GM12864 (cell line): Measurements from ENCODE around the gene WDR81.
"Not testable (repeated sequence)": the region's sequence is repeated elsewhere in the genome, so short reads cannot be mapped to it uniquely, and the experiment has no call there.

ENCODE experiments used
- DNase-seq: peaks from one replicate; pipeline ENCODE4 v3.0.0-alpha.2; 2011; ENCODE audit warnings: low read depth
- H3K4me3 ChIP-seq: 2 replicates; pipeline ENCODE4 v1.5.1; 2011; ENCODE audit warnings: mild to moderate bottlenecking, low read depth, low read length, control low read depth
- TF ChIP-seq, protein P1 (sequence below): IDR thresholded peaks from 2 replicates; pipeline ENCODE4 v1.5.1; 2011; ENCODE audit warnings: low read depth, mild to moderate bottlenecking, moderate library complexity, low read length, control low read depth, inconsistent platforms; ENCODE audit errors: missing control alignments

WDR81 gene

DNA sequence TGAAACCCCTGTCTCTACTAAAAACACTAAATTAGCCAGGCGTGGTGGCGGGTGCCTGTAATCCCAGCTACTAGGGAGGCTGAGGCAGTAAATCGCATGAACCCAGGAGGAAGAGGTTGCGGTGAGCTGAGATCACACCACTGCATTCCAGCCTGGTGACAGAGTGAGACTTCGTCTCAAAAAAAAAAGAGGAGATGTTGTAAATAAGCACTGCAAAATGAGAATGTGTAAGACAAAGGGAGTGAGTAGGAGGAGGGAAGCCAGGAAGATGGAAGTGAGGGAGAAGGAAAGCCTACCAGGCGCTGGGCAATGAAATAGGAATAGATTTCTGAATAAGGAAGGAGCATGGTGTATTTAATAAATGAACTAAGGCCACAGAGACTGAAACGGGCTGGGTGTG lies 31.2 kb upstream of the WDR81 start:
- TF ChIP-seq, protein P1, sequence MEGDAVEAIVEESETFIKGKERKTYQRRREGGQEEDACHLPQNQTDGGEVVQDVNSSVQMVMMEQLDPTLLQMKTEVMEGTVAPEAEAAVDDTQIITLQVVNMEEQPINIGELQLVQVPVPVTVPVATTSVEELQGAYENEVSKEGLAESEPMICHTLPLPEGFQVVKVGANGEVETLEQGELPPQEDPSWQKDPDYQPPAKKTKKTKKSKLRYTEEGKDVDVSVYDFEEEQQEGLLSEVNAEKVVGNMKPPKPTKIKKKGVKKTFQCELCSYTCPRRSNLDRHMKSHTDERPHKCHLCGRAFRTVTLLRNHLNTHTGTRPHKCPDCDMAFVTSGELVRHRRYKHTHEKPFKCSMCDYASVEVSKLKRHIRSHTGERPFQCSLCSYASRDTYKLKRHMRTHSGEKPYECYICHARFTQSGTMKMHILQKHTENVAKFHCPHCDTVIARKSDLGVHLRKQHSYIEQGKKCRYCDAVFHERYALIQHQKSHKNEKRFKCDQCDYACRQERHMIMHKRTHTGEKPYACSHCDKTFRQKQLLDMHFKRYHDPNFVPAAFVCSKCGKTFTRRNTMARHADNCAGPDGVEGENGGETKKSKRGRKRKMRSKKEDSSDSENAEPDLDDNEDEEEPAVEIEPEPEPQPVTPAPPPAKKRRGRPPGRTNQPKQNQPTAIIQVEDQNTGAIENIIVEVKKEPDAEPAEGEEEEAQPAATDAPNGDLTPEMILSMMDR = no peak
- no peak for DNase-seq
- no peak overlapping the region for H3K4me3 ChIP-seq

DNA sequence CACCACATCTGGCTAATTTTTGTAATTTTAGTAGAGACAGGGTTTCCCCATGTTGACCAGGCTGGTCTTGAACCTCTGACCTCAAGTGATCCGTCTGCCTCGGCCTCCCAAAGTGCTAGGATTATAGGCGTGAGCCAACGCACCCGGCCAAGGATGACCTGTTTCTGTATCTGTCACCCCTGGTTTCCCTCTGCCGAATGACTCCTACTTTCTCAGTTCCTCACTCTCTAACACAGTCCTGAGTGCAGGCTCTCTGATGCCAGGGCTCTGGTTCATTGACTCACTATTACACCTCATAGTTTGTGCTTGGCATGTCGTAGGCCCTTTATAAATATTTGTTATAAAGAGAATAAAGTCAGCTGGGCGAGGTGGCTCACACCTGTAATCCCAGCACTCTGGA lies 29.1 kb upstream of the WDR81 start:
- TF ChIP-seq, protein P1 = no peak
- DNase-seq = no peak
- H3K4me3 ChIP-seq = no peak overlapping the region

DNA sequence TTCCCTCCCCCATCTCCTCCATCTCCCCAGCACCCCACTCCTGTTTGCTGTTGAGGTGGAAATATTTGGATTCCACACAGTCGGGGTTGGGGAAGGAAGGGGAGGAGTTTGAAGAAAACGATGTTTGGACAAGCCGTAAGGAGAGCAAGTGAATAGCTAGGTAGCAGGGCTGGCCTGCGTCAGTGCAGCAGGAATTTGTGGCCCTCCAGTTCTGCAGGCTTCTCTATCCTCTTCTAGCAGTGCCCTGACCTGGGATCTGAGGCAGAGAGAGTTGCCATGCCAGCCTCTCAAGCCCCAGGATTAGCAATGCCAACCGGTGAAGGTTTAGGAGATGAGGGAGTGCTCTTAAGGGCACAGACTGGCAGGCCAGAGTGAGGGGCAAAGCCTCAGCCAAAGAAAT lies 26.8 kb upstream of the WDR81 start:
- no peak for DNase-seq

DNA sequence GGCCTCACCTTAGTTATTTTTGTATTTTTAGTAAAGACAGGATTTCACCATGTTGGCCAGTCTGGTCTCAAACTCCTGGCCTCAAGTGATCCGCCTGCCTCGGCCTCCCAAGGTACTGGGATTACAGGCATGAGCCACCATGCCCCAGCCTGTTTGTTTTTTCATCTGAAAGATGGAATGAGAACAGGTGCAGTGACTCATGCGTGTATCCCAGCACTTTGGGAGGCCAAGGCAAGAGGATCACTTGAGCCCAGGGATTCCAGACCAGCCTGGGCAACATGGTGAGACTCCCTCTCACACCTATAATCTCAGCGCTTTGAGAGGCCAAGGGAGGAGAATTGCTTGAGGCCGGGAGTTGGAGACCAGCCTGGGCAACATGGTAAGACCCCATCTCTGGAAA lies 24.6 kb upstream of the WDR81 start:
- H3K4me3 ChIP-seq, DNase-seq: not testable (repeated sequence)

More for the DNA sequence above, 26.8 kb upstream of the WDR81 start:
- no peak overlapping the region for H3K4me3 ChIP-seq
- TF ChIP-seq, protein P1 = no peak

DNA sequence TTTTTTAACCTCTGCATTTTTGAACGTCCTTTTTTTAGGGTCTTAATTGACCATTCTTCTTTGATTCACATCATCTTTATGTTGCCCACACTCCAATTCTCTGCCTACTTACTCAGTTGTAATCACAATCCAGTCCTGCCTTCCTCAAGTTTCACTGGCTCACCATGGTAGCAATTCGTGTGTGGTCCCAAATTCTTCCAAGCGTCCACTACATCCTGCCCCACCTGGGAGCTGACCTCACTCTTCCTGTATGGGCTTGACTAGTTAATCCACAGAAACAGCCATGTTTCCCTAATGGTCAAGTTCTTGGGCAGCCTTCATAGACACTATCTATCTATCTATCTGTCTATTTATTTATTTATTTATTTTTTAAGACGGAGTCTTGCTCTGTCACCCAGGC lies 21.4 kb upstream of the WDR81 start:
- TF ChIP-seq, protein P1 = no peak
- DNase-seq = no peak
- H3K4me3 ChIP-seq = no peak overlapping the region

DNA sequence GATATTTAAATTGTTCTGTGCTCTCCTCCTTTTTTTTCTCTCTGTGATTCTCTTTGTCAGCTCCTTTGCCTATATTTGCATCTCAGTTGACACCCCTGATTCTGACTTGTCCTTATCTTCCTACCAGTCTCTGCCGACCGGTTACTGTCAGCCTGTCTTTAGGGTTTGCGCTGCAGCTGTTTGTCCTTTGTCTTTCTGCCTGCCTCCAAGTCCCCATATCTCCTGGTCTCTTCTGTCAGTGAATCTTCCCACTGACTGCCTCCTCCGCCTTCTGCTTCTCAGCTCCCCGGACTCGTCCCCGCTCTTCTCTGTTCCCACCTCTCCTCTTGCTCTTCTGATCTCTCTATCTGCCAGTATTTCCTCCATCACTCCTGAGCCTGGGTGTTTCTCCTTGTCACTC lies 19.5 kb upstream of the WDR81 start:
- TF ChIP-seq, protein P1 = no peak
- no peak for DNase-seq
- H3K4me3 ChIP-seq = no peak overlapping the region

DNA sequence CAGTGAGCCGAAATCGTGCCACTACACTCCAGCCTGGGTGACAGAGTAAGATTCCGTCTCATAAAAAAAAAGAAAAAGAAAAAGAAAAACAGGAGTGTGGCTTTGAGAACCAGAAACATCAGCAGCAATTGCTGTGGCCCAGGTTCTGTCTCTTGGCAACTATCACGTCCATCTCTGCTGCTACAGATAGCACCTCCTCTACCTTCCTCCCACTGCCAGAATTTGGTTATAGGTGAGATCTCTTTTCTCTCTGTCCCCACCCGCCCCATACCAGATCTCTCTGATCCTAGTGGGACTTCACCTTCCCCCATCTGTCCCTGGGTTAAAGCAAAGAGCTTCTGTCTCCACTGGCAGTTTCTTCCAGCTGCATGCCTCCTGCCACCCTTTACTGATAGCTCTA lies 17.4 kb upstream of the WDR81 start:
- DNase-seq = no peak

DNA sequence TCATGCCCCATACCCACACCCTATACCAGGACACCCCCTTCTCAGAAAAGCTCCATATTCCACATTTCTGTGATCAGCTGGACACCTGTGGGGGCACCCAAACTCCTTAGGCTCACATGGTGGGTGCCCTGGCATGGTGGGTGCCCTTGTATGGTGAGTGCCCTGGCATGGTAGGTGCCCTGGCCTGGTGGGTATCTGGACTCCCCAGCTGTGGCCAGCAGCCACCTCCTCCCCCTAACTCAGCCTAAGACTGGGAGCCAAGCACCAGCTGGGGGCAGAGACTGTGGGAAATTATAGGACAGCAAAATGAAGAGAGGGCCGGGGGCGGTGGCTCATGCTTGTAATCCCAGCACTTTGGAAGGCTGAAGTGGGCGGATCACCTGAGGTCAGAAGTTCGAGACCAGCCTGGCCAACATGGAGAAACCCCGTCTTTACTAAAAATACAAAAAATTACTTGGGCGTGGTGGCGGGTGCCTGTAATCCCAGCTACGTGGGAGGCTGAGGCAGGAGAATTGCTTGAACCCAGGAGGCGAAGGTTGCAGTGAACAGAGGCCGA lies 15.6 kb upstream of the WDR81 start:
- H3K4me3 ChIP-seq, DNase-seq: not testable (repeated sequence)

More for the DNA sequence above, 17.4 kb upstream of the WDR81 start:
- TF ChIP-seq, protein P1 = no peak
- no peak overlapping the region for H3K4me3 ChIP-seq
